IMR-90 (cell line): ENCODE results near the gene PDE4DIP. TPM values are rescaled to one million over a fixed set of nuclear protein-coding genes. Genes with fewer than 3 reads are reported as not detected.
"Not testable (repeated sequence)": the region's sequence is repeated elsewhere in the genome, so short reads cannot be mapped to it uniquely, and the experiment has no call there.

Experiments used
- ATAC-seq: fragments of 200-7000 bp; cut with Tn5 transposase; 2 replicates; pipeline ENCODE4 v1.9.1; 2020; ENCODE audit warnings: low read depth, mild to moderate bottlenecking, moderate library complexity
- BruUV-seq: library from RNA; stranded (reverse); fragments of 400-500 nt; replicated peaks from 2 replicates; lab custom pipeline; 2021; lab: Mats Ljungman, UMichigan
- CTCF ChIA-PET: fragments of 300-600 bp; formaldehyde crosslinking; extraction: SDS; loops from one replicate; lab custom pipeline; 2021; ENCODE audit warnings: antibody characterized with exemption; lab: Yijun Ruan, JAX
- POLR2A ChIA-PET: fragments of 300-600 bp; sonication (Branson Sonifier 250); formaldehyde crosslinking; loops from one replicate; lab custom pipeline; 2022; ENCODE audit warnings: antibody characterized with exemption; ENCODE audit not compliant: unreplicated experiment; lab: Charles Lee
- DNase-seq: peaks from one replicate; pipeline ENCODE4 v3.0.0; 2013
- H2AFZ ChIP-seq: replicated peaks from 2 replicates; pipeline ENCODE3; 2013; ENCODE audit warnings: low read length, mild to moderate bottlenecking; ENCODE audit not compliant: poor library complexity
- H2AK5ac ChIP-seq: 2 replicates; pipeline ENCODE4 v1.6.1; 2013; ENCODE audit warnings: low read depth, low read length, inconsistent platforms
- H2AK9ac ChIP-seq: replicated peaks from 2 replicates; pipeline ENCODE3; 2013; ENCODE audit warnings: mild to moderate bottlenecking, low read depth, low read length, moderate library complexity; ENCODE audit not compliant: poor library complexity
- H2BK120ac ChIP-seq: 2 replicates; pipeline ENCODE4 v1.6.1; 2013; ENCODE audit warnings: low read depth, low read length, inconsistent platforms
- H2BK15ac ChIP-seq: 3 replicates; pipeline ENCODE4 v1.6.1; 2013; ENCODE audit warnings: low read depth, low read length, inconsistent platforms
- H2BK20ac ChIP-seq: 2 replicates; pipeline ENCODE4 v1.6.1; 2013; ENCODE audit warnings: low read depth, mild to moderate bottlenecking, inconsistent platforms, low read length, moderate library complexity
- H2BK5ac ChIP-seq: 2 replicates; pipeline ENCODE4 v1.6.1; 2013; ENCODE audit warnings: mild to moderate bottlenecking, low read depth, low read length, inconsistent platforms; ENCODE audit not compliant: poor library complexity, severe bottlenecking
- H3K14ac ChIP-seq: replicated peaks from 2 replicates; pipeline ENCODE4 v1.6.1; 2013; ENCODE audit warnings: low read depth, low read length, inconsistent platforms
- H3K18ac ChIP-seq: 2 replicates; pipeline ENCODE4 v1.6.1; 2013; ENCODE audit warnings: low read depth, low read length, control low read depth
- H3K23ac ChIP-seq: 2 replicates; pipeline ENCODE4 v1.6.1; 2013; ENCODE audit warnings: low read depth, low read length, inconsistent platforms
- H3K27ac ChIP-seq: 2 replicates; pipeline ENCODE4 v1.5.1; 2013; ENCODE audit warnings: mild to moderate bottlenecking, control low read depth, low read length; ENCODE audit not compliant: insufficient read depth
- H3K27me3 ChIP-seq: 2 replicates; pipeline ENCODE4 v1.6.1; 2013; ENCODE audit warnings: low read length; ENCODE audit not compliant: control insufficient read depth, insufficient read depth
- H3K36me3 ChIP-seq: 2 replicates; pipeline ENCODE4 v1.6.1; 2013; ENCODE audit warnings: low read length, mixed read lengths; ENCODE audit not compliant: control insufficient read depth, insufficient read depth
- H3K4ac ChIP-seq: 2 replicates; pipeline ENCODE4 v1.6.1; 2013; ENCODE audit warnings: low read depth, low read length, inconsistent platforms
- H3K4me1 ChIP-seq: 2 replicates; pipeline ENCODE4 v1.6.1; 2013; ENCODE audit warnings: low read length, mixed read lengths; ENCODE audit not compliant: control insufficient read depth, insufficient read depth
- H3K4me2 ChIP-seq: 2 replicates; pipeline ENCODE4 v1.6.1; 2013; ENCODE audit warnings: low read depth, mild to moderate bottlenecking, control low read depth, low read length, moderate library complexity
- H3K4me3 ChIP-seq: 2 replicates; pipeline ENCODE4 v1.5.1; 2013; ENCODE audit warnings: low read depth, mild to moderate bottlenecking, control low read depth, low read length, moderate library complexity; ENCODE audit not compliant: insufficient read depth
- H3K56ac ChIP-seq: 2 replicates; pipeline ENCODE4 v1.6.1; 2013; ENCODE audit warnings: low read length, inconsistent platforms; ENCODE audit not compliant: insufficient read depth; ENCODE audit errors: extremely low read depth
- H3K79me1 ChIP-seq, 2 experiments: 2 replicates each; pipeline ENCODE4 v1.6.1; 2013; ENCODE audit warnings: low read length in 2 of 2, inconsistent platforms in 1 of 2, low read depth in 1 of 2
- H3K9ac ChIP-seq: 2 replicates; pipeline ENCODE4 v1.6.1; 2013; ENCODE audit warnings: low read depth, low read length, control low read depth
- H3K9me1 ChIP-seq: 2 replicates; pipeline ENCODE4 v1.6.1; 2013; ENCODE audit warnings: low read length, inconsistent platforms; ENCODE audit not compliant: insufficient read depth
- H3K9me3 ChIP-seq: 2 replicates; pipeline ENCODE4 v1.6.1; 2013; ENCODE audit warnings: low read length; ENCODE audit not compliant: control insufficient read depth, insufficient read depth
- H4K20me1 ChIP-seq: 2 replicates; pipeline ENCODE4 v1.6.1; 2013; ENCODE audit warnings: low read length, inconsistent platforms; ENCODE audit not compliant: insufficient read depth
- H4K5ac ChIP-seq: 2 replicates; pipeline ENCODE4 v1.6.1; 2013; ENCODE audit warnings: mild to moderate bottlenecking, low read depth, low read length, control low read depth
- H4K8ac ChIP-seq, 2 experiments: 2 replicates each; pipeline ENCODE4 v1.6.1; 2013; ENCODE audit warnings: low read depth in 2 of 2, low read length in 2 of 2, control low read depth in 1 of 2, inconsistent platforms in 1 of 2
- H4K91ac ChIP-seq: 2 replicates; pipeline ENCODE4 v1.6.1; 2013; ENCODE audit warnings: low read depth, low read length, inconsistent platforms; ENCODE audit not compliant: insufficient read depth
- WGBS, 2 experiments: methylation state at CpG; one replicate each; pipeline versions ENCODE4 v1.1.5 to v1.1.7; 2013; ENCODE audit warnings: missing lambda C conversion rate in 2 of 2; ENCODE audit not compliant: insufficient read length in 1 of 2; ENCODE audit errors: extremely low coverage in 2 of 2; 5-methylcytosine and 5-hydroxymethylcytosine counted together
- dilution Hi-C: fragments of 300-500 bp; cut with HindIII; formaldehyde crosslinking; loops from one replicate; pipeline ENCODE4 v1.14.3; 2018; ENCODE audit warnings: low sequenced_read_pairs; ENCODE audit not compliant: unreplicated experiment
- in situ Hi-C: fragments of 300-500 bp; cut with MboI; formaldehyde crosslinking; loops from 3 replicates; pipeline ENCODE4 v1.14.3; 2019; ENCODE audit warnings: low sequenced_read_pairs, inconsistent platforms, mixed read lengths
- intact Hi-C: fragments of 100-400 bp; cut with micrococcal nuclease; formaldehyde crosslinking; loops from 2 replicates; pipeline ENCODE4 v1.10.0; 2022
- polyA plus RNA-seq, 3 experiments: library from polyadenylated mRNA; depleted of rRNA; stranded (reverse); fragments of >200 nt; gene quantifications; 2 replicates each; pipeline ENCODE4 v1.2.3, GENCODE V29; 2012; ENCODE audit warnings: low replicate concordance in 1 of 3
- total RNA-seq: library from RNA; depleted of rRNA; stranded (reverse); fragments of >200 nt; gene quantifications from 2 replicates; pipeline ENCODE4 v1.2.3, GENCODE V29; 2012

Gene PDE4DIP
- total and polyA plus RNA-seq, 2 of the 4 experiments (the other 2 are of a cell fraction) = 36.7 to 74.4 TPM

DNA sequence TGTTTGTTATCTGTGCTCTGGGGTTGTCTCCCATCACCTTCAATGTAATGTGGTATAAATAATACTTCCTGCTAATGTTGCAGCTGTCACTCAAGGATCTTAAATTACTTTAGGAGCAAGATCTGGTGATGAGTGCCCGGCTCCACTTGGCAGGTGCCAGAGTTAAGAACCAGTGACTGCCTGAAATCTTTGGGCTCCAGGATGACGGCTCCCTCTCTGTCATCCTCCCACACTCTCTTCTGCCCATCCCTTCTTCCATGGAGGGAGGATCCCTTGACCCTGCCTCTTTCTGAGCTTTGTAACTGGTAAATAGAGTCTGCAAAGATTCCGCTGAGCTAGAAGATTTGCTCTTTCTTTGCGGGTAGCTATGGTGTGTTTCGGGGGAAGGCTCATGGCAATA is 44.4 kb downstream of the PDE4DIP start:
- dilution Hi-C loops, H3K9me3 ChIP-seq, H3K4me3 ChIP-seq, H4K20me1 ChIP-seq, CTCF ChIA-PET, H2AFZ ChIP-seq, H3K4ac ChIP-seq, H3K14ac ChIP-seq, H3K27me3 ChIP-seq, POLR2A ChIA-PET, H3K9ac ChIP-seq, BruUV-seq, H2BK15ac ChIP-seq, H3K4me1 ChIP-seq, intact Hi-C loops, H3K79me1 ChIP-seq, H3K27ac ChIP-seq, H3K23ac ChIP-seq, ATAC-seq, H3K36me3 ChIP-seq, H3K9me1 ChIP-seq, H4K91ac ChIP-seq, H4K5ac ChIP-seq, H2BK120ac ChIP-seq, H3K56ac ChIP-seq, in situ Hi-C loops, H2AK9ac ChIP-seq, H2BK5ac ChIP-seq, H2AK5ac ChIP-seq, H3K4me2 ChIP-seq, H4K8ac ChIP-seq, H3K18ac ChIP-seq, H2BK20ac ChIP-seq, DNase-seq: not testable (repeated sequence)
- WGBS, 2 experiments = no CpG with 5 or more reads among the region's 5 CpGs

DNA sequence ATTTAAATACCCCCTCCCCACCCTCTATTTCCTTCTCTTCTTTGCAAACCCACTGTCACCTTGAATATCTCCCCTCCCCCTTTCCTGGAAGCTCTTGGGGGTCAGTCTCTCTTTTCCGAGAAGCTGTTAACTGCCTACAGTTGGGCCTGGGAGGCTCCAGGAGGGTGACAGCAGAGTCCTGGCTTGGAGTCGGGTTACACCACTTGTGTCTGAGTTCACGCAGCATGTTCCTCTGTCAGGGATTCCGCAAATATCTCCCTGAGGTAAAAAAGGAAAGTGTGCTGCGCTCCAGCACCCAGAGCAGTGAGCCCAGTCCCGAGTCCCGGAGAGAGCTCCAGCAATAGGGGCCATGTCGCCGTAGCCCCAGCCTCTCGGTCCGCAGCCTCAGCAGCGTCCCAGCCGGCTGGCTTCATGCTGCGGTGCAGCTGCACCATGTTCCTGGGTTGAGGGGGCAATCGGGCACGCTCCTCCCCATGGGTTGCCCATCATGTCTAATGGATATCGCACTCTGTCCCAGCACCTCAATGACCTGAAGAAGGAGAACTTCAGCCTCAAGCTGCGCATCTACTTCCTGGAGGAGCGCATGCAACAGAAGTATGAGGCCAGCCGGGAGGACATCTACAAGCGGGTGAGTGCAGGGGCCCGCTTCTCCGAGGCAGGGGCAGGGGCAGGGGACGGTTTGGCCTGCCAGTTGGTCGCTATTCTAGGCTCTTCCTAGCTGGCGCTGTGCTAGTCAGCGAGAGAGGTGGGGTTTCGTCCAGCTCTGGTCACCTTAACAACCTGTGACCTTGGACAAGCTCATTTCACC is 45.2 kb downstream of the PDE4DIP start:
- H3K14ac ChIP-seq, H3K9me3 ChIP-seq, H3K4me1 ChIP-seq, intact Hi-C loops, H3K4me2 ChIP-seq, H3K4ac ChIP-seq, H2BK120ac ChIP-seq, H3K4me3 ChIP-seq, H3K56ac ChIP-seq, H2BK20ac ChIP-seq, H3K9ac ChIP-seq, H2AFZ ChIP-seq, H3K27me3 ChIP-seq, CTCF ChIA-PET, H3K36me3 ChIP-seq, H2BK5ac ChIP-seq, dilution Hi-C loops, DNase-seq, H2AK5ac ChIP-seq, H3K79me1 ChIP-seq, H4K20me1 ChIP-seq, H4K5ac ChIP-seq, POLR2A ChIA-PET, H3K18ac ChIP-seq, H2AK9ac ChIP-seq, BruUV-seq, H3K23ac ChIP-seq, in situ Hi-C loops, H3K27ac ChIP-seq, H4K91ac ChIP-seq, ATAC-seq, H3K9me1 ChIP-seq, H4K8ac ChIP-seq, H2BK15ac ChIP-seq: not testable (repeated sequence)
- no CpG with 5 or more reads among the region's 28 CpGs for WGBS, 2 experiments
